Inflammatory macrophage treated with lipopolysaccharide for 1 hour (primary cell): ENCODE measurements around the gene MCRIP1.

ENCODE experiments used
- DNase-seq, 2 donors: peaks; one replicate each; pipeline ENCODE4 v3.0.0-alpha.2; 2020 to 2022

MCRIP1 gene

DNA sequence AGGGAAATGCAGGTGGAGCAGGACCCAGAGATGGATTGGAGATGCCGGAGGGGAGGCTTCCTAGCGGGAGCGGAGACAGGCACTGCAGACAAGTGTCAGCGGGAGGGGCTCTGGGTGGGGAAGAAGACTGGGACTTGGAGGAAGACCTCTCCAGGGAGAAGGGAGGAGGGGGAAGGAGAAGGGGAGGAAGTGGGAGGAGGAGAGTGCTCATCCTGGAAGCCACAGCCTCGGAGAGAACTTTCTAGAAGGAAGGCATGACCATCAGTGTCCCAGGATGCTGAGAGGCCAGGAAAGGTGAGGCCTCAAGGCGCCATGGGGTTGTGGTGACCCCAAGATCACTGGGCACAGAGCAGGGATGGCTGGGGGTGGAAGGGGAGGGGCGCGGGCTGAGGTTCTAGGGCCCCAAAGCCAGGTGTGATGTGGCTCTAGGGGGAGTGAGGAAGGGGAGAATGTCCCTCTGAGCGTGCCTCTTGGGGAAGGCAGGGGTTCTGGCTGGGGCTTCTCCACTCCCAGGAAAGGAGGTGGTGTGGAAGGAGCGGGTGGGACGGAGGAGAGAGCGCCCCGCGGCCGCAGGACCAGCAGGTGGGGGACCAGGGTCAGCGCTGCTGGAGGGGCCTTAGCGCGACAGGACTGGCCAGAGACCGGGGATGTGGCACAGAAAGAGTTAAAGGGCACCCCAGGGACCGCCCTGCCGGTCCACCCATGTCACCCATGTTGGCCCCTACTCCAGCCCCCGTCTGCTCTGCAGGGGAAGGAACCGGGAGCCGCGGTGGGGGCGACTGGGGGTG, 30.0 kb downstream of the MCRIP1 start:
- DNase-seq, result no peak

GRCh38 chr17:81802048-81802758, 30.9 kb downstream of the MCRIP1 start:
- DNase-seq, result no peak

- no peak for DNase-seq
These were observed 31.8 kb downstream of the MCRIP1 start for GRCh38 chr17:81801327-81801726.

GRCh38 chr17:81794509-81794908, 38.6 kb downstream of the MCRIP1 start:
- peak in 1 of 2 donors; percentile 9 for DNase-seq

DNA sequence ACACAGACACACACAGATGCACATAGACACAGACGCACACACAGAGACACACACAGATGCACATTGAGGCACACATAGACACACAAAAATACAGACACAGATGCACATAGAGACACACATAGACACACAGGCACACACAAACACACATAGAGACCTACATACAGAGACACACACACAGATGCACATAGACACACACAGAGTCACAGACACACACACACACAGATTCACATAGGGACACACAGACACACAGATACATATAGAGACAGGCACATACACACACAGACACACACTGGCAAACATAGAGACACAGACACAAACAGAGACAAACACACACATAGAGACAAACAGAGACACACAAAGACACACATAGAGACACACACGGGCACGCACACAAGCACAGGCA, 39.0 kb downstream of the MCRIP1 start:
- no peak for DNase-seq

- DNase-seq, result no peak
These were observed 40.1 kb downstream of the MCRIP1 start for GRCh38 chr17:81792675-81793615.
